Hypothalamus (tissue), 51 donors: ENCODE measurements around the gene ELOVL6.
A peak's percentile ranks its signal among the peaks of the same experiment; 100 is the strongest.

Source experiments
- DNase-seq, 51 donors: peaks; one replicate each; lab custom pipeline; 2025; lab: John Stamatoyannopoulos, UW

The ELOVL6 gene

DNA sequence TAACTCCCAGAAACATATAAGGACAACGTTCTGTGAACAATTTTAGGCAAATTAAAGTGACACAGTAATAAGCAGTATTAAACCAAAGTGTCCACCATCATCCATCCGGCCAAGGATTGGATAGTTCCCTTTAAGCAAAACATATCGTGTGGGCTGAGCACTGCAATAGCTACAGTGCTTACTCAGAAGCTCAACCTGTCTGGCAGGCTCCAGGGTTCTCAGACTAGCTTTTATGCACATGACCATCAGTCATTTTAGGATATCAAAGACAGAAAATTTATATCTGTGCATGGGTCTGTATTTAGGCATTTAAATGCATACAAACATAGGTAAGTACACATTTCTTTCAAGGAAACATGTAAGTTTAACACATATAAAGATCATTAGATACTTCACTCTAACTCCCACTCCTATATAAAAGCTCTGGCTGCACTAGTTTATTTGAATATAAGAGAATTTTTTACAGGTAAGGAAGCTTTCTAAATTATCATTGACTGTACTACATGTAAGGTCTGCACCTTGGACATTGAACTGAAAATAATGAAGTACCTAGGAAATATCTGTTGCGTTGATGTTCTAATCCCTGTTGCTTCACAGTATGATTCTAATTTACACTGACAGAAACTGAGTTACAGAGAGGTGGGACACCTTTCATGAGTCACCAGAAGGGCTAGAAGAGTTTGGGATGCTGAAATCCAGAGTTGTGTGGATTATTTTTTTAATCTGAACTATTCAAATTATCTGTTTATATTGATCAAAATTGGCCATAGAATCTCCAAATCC lies 67.6 kb downstream of the ELOVL6 start:
- no peak for DNase-seq

DNA sequence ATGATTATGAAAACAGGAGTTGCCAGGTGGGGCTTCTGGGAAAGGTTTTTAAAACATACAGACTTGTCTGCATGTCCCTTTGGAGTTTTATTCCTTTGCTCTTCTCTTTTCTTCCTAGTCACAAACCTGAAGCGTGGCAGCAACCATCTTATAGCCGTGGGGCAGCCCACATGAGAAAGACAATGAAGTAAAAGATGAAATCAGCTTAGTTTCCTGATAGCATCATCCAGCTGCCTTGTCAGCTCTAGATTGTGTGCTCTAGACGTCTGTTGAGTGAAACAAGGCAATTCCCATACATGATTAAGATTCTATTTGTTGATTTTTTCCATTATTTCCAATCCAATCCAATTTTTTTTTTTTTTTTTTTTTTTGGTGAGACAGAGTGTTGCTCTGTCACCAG lies 68.9 kb downstream of the ELOVL6 start:
- no peak for DNase-seq

GRCh38 chr4:110128472-110128919 lies 69.9 kb downstream of the ELOVL6 start:
- no peak for DNase-seq

GRCh38 chr4:110128029-110128428 lies 70.4 kb downstream of the ELOVL6 start:
- DNase-seq, result no peak

DNA sequence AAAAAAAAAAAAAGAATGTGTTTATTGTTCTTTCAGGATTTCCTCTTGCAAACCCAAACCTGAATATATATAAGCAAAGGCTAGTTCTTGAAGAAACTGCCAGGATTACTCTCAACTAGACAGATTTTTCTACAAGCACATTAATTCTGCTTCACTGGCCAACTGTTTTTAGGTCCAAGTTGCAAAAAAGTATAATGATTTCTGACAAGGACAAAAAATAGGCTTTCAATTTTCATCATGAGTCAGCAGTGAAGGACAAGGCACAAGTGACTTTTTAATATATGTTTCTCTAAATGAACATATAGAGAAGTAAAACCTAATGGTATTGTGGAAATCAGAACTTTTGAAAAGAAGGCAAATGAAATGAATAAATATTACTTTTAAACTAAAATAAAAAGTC lies 73.7 kb downstream of the ELOVL6 start:
- DNase-seq, result no peak

GRCh38 chr4:110122201-110122600 lies 76.2 kb downstream of the ELOVL6 start:
- no peak for DNase-seq

DNA sequence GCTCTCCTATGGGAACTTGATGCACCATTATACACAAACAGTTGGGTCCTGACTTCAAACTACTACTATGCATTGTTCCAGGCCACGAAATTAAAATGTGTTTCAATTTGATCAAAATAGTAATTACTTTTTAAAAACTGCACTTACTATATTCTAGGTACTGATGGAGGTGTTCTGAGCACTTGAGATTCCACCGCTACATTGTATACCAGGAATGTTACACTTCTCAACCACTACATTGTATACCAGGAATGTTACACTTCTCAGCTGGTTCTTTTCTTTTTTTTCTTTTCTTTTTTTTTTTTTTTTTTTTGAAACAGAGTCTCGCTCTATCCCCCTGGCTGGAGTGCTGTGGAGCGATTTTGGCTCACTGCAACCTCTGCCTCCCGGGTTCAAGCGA lies 77.9 kb downstream of the ELOVL6 start:
- DNase-seq, result no peak

DNA sequence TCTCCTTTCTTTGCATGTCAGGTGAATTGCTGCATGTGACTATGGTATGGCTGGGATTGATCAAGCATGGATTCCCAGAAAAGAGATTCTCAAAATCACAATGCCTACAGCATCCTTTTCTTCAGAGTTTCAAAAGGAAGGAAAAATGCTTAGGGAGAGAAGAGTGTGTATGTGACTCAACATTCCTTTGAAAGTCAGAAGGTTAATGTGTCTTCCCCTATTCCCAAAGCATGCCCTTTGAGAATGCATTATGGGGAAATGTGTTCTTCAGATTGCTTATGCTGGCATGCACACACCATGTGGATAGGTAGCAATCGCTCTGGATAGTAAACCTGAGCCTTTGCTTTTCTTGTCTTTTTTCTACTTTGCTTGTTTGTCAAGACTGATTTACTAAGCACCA lies 78.5 kb downstream of the ELOVL6 start:
- DNase-seq, result no peak

DNA sequence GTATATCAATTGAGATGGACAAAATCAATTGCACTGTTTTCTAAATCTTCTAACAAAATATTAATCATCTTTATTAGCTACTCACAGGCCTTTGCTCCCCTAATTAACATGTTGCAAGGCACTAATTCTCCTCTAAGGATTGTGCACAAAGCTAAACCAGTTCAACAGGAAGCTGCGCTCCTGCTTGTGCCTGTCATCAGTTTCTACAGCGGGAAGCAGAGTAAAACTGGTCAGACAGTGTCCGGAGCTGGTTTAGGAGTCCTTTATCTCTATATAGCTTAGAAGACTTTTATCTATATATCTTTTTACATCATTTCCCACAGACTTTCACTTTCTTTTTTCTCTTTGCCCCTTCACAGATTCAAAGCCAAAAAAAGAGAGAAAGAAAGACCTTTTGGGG lies 79.1 kb downstream of the ELOVL6 start:
- peak in 1 of 51 donors; percentile 1 for DNase-seq

GRCh38 chr4:110112056-110112455 lies 86.4 kb downstream of the ELOVL6 start:
- DNase-seq, result no peak

DNA sequence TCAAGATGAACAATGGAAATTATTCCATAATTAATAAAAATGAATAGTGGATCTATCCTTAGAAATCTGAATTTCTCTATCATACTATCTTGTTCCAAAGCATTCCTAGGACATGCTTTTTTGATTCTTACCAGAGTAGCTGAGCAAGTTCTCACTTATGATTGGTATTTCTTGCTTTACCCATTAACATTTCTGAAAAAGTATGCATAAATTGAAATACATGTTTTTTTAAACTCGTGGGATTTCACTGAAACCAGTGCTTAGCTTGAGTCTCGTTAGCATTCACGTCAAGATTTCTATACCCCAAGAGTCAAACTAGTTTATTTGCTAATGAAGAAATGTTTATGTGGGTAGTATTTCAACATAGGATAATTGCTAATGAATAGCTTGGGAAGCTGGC lies 89.0 kb downstream of the ELOVL6 start:
- DNase-seq, result no peak

DNA sequence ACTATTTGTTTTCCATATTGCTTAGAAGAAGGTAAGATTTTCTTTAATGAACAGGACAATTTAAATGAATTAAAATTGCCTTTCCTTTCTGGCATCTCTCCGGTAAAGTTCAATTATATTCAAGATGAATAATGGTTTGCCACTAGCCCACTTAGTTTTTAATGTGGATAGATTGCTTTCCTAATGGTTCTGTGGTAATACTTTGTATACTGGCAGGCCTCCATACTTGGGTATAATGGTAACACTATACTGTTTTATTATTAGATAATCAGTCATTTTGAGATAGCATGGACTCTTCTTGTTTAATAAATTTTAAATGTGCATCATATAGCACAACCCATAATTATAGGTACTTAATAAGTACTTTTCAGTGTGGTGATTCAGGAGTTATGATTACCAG lies 89.5 kb downstream of the ELOVL6 start:
- DNase-seq, result no peak

DNA sequence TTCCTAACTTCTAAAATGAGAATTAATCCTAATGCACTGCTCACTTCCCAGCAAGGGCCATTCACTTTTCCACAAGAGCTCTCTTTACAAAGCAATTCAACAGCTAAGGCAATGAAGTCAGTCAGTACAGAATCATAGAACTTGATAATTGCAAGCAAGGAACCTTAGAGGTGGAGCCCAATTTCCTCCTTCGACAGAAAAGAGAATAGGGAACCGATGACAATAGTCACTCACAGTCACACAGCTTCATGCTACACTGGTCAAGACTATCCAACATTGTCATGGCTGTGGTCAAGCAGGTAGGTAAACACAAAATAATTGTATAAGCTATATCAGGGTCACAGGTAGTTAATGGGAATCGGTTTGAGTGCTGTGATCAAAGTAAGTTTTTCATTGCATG lies 90.0 kb downstream of the ELOVL6 start:
- DNase-seq, result no peak

- no peak for DNase-seq
Measured at GRCh38 chr4:110107866-110108265, 90.5 kb downstream of the ELOVL6 start.

- DNase-seq, result no peak
Measured at GRCh38 chr4:110106931-110107296, 91.5 kb downstream of the ELOVL6 start.

DNA sequence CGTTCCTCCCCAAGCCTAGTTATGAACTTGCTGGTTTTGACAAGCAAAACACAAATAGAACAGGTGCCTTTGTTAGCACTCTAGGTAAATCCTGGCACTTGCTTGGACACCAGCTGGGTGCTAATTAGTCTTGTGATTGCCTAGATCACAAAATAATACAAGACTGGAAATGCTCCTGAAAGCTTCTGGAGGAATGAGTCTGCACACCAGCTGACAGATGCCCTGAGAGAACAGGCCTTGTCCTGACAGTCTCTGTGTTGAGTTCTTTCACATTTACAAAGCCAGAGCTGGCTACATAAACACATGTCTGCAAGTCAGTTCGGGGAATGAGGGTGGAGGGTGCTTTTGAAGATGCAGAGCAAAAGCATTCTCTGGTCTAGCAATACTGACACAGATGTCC lies 93.8 kb downstream of the ELOVL6 start:
- DNase-seq, result peak in 9 of 51 donors; percentile 0 to 16 (median 6)

- DNase-seq, result no peak
Measured at GRCh38 chr4:110099638-110100037, 98.8 kb downstream of the ELOVL6 start.

GRCh38 chr4:110096405-110096804 lies 102.0 kb downstream of the ELOVL6 start:
- DNase-seq, result no peak

- no peak for DNase-seq
Measured at GRCh38 chr4:110092646-110093045, 105.8 kb downstream of the ELOVL6 start.

DNA sequence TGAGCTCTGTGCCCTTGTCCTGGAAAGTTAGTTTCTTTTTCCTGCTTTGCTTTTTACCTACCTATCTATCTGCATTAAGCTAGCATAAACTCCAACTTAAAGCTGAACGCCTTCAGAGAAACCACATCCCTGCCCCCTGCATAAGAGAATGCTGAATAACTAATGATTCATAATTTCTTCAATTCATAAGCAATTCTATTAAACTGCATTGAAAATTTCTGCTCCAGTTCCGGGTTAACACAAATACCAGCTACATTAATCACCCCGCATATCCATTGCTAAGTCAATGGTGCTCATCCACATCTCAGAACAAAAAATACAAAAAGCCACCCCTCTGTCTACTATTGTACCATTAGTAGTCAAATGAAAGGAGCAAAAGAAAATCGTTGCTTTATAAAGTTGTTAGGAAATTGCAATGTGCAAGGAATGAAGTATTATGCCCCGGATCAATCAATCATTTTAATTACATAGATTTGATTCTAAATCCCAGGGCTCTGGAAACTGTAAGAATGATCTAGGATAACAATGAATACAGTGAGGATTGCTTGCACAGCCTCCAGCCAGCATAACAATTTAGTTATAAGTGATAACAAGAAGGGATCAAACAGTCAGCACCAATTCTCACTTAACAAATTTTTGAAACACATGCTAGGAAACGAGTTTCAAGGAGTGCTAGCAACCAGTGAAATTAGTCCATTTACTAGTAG lies 106.8 kb downstream of the ELOVL6 start:
- no peak for DNase-seq

DNA sequence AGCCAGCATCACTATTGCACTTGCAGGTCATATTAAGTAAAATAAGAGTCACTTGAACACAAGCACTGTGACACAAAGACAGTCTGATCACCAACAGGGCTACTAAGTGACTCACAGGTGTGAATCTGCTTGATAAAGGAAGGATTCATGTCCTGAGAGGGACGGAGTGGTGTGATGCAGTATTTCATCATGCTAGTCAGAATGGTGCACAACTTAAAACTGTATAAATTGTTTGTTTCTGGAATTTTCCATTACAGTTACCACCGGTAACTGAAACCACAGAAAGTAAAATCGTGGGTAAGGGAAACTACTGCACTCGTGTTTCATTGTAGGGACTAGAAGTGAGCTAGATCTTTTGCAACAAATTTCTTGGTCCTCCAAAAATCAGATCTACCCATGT lies 109.7 kb downstream of the ELOVL6 start:
- DNase-seq, result no peak

- DNase-seq, result peak in 1 of 51 donors; percentile 24
Measured at GRCh38 chr4:110087070-110087708, 111.2 kb downstream of the ELOVL6 start.
